Measurements from ENCODE around the gene OR2T29.
"Not testable (repeated sequence)": the region's sequence is repeated elsewhere in the genome, so short reads cannot be mapped to it uniquely, and the experiment has no call there.

DNA sequence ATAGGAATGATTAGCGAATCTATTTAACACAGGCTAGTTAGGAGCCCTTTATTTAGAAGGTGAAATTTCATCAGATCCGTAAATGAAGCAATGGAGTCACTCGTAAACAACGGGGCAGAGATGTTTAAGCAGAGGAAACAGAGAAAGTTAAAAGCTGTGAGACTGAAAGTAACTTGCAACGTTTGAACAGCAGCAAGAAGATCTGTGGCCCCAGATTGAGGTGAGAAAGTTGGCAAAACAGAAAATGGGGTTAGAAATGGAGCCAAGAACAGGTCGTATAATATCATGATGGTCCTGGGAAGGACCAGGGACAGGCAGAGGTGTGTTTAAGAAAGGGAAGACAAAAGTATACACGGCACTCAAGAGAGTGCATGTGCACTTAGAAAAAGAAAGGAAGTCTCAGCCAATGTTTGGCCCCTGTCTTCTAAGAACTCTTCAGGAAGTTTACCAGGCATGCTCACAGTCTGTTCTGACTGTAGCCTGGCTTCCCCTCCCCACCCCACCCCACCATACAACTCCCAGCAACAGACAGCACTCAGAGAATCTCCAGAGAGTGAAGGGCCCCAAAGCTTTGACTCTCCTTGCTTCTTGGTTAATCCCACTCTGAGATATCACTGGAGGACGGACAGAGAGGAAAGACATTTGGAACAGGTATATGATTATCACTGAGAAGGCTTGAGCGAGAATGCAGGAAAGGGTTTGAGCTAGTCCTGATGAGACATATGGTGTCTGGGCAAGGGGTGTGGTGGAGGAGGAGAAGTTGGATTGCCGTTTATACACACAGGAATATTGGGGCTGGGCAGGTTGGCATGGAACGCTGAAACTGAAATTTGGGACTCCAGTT lies 3.2 kb upstream of the OR2T29 start:
- TF ChIP-seq, protein P1, sequence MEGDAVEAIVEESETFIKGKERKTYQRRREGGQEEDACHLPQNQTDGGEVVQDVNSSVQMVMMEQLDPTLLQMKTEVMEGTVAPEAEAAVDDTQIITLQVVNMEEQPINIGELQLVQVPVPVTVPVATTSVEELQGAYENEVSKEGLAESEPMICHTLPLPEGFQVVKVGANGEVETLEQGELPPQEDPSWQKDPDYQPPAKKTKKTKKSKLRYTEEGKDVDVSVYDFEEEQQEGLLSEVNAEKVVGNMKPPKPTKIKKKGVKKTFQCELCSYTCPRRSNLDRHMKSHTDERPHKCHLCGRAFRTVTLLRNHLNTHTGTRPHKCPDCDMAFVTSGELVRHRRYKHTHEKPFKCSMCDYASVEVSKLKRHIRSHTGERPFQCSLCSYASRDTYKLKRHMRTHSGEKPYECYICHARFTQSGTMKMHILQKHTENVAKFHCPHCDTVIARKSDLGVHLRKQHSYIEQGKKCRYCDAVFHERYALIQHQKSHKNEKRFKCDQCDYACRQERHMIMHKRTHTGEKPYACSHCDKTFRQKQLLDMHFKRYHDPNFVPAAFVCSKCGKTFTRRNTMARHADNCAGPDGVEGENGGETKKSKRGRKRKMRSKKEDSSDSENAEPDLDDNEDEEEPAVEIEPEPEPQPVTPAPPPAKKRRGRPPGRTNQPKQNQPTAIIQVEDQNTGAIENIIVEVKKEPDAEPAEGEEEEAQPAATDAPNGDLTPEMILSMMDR (IDR thresholded peaks at IDR 0.05 in 2 of 3, conservative IDR thresholded peaks at IDR 0.05 in 1 of 3; ENCODE audit: control insufficient read depth in 2 of 3, extremely low read depth in 1 of 3, insufficient read depth in 1 of 3, low read depth in 3 of 3, low read length in 3 of 3) = not testable (repeated sequence)
- TF ChIP-seq RFX5 (IDR thresholded peaks at IDR 0.05; ENCODE audit: low read depth, low read length); MYC (IDR thresholded peaks at IDR 0.05; ENCODE audit: insufficient read depth, insufficient read length, insufficient replicate concordance, low read length, severe bottlenecking); STAT3 (IDR thresholded peaks at IDR 0.05; ENCODE audit: low read depth, low read length); RBBP5 (conservative IDR thresholded peaks at IDR 0.05); CHD4 (IDR thresholded peaks at IDR 0.05); SIX5 (IDR thresholded peaks at IDR 0.05; ENCODE audit: low read depth, low read length, severe bottlenecking); EZH2 (IDR thresholded peaks at IDR 0.05; ENCODE audit: borderline replicate concordance, control insufficient read depth, low read depth, low read length); ZBTB33 (IDR thresholded peaks at IDR 0.05); POLR2AphosphoS2 (IDR thresholded peaks at IDR 0.05; ENCODE audit: low read depth, low read length): not testable (repeated sequence)
- TF ChIP-seq, protein P2, sequence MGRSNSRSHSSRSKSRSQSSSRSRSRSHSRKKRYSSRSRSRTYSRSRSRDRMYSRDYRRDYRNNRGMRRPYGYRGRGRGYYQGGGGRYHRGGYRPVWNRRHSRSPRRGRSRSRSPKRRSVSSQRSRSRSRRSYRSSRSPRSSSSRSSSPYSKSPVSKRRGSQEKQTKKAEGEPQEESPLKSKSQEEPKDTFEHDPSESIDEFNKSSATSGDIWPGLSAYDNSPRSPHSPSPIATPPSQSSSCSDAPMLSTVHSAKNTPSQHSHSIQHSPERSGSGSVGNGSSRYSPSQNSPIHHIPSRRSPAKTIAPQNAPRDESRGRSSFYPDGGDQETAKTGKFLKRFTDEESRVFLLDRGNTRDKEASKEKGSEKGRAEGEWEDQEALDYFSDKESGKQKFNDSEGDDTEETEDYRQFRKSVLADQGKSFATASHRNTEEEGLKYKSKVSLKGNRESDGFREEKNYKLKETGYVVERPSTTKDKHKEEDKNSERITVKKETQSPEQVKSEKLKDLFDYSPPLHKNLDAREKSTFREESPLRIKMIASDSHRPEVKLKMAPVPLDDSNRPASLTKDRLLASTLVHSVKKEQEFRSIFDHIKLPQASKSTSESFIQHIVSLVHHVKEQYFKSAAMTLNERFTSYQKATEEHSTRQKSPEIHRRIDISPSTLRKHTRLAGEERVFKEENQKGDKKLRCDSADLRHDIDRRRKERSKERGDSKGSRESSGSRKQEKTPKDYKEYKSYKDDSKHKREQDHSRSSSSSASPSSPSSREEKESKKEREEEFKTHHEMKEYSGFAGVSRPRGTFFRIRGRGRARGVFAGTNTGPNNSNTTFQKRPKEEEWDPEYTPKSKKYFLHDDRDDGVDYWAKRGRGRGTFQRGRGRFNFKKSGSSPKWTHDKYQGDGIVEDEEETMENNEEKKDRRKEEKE (IDR thresholded peaks at IDR 0.05) = not testable (repeated sequence)
